GM23338 (cell line): Measurements from ENCODE around the gene IRF2BPL. TPM values are rescaled to one million over a fixed set of nuclear protein-coding genes. Genes with fewer than 3 reads are reported as not detected.

Source experiments
- ATAC-seq: fragments of 200-7000 bp; cut with Tn5 transposase; 3 replicates; pipeline ENCODE4 v1.9.1; 2020
- DNase-seq: peaks from one replicate; pipeline ENCODE4 v3.0.0-alpha.2; 2015; ENCODE audit warnings: low spot score
- H2AFZ ChIP-seq: fragments of 200-600 bp; sonication (generic); 2 replicates; pipeline ENCODE4 v1.8.0; 2016; ENCODE audit warnings: antibody characterized with exemption, mild to moderate bottlenecking, moderate library complexity
- H3F3A ChIP-seq: fragments of 200-600 bp; sonication (generic); replicated peaks from 2 replicates; pipeline ENCODE4 v1.8.0; 2017; ENCODE audit warnings: antibody characterized with exemption, mixed run types, low read depth
- H3K27ac ChIP-seq: fragments of 200-600 bp; sonication (generic); 2 replicates; pipeline ENCODE4 v1.6.1; 2016; ENCODE audit warnings: low read depth
- H3K27me3 ChIP-seq: fragments of 200-600 bp; sonication (generic); 2 replicates; pipeline ENCODE4 v1.8.0; 2016; ENCODE audit warnings: mild to moderate bottlenecking, mixed run types, moderate library complexity; ENCODE audit not compliant: insufficient read depth
- H3K36me3 ChIP-seq: fragments of 200-600 bp; sonication (generic); 2 replicates; pipeline ENCODE4 v1.8.0; 2016; ENCODE audit warnings: mild to moderate bottlenecking; ENCODE audit not compliant: insufficient read depth
- H3K4me1 ChIP-seq: fragments of 200-600 bp; sonication (generic); 2 replicates; pipeline ENCODE4 v1.8.0; 2016; ENCODE audit warnings: mild to moderate bottlenecking, moderate library complexity; ENCODE audit not compliant: insufficient read depth
- H3K4me2 ChIP-seq: fragments of 200-600 bp; sonication (generic); 2 replicates; pipeline ENCODE4 v1.7.1; 2017; ENCODE audit warnings: mixed run types
- H3K4me3 ChIP-seq: fragments of 200-600 bp; sonication (generic); 2 replicates; pipeline ENCODE4 v1.6.1; 2016; ENCODE audit warnings: mixed run types
- H3K79me2 ChIP-seq: fragments of 200-600 bp; sonication (generic); replicated peaks from 2 replicates; pipeline ENCODE4 v1.8.0; 2017; ENCODE audit warnings: mild to moderate bottlenecking; ENCODE audit not compliant: insufficient read depth
- H3K9me2 ChIP-seq: fragments of 200-600 bp; sonication (generic); 2 replicates; pipeline ENCODE4 v1.8.0; 2017; ENCODE audit not compliant: insufficient read depth
- H4K20me1 ChIP-seq: fragments of 200-600 bp; sonication (generic); replicated peaks from 2 replicates; pipeline ENCODE4 v1.8.0; 2017; ENCODE audit warnings: mild to moderate bottlenecking; ENCODE audit not compliant: insufficient read depth
- H3K27ac Mint-ChIP-seq: 2 replicates; pipeline ENCODE4 v1.8.0; 2020; ENCODE audit warnings: inconsistent platforms, mild to moderate bottlenecking, moderate library complexity, mixed read lengths
- H3K27me3 Mint-ChIP-seq: 3 replicates; pipeline ENCODE4 v1.8.0; 2022; ENCODE audit warnings: low read depth, mild to moderate bottlenecking, moderate library complexity, mixed read lengths, inconsistent platforms; ENCODE audit not compliant: insufficient read depth, poor library complexity
- H3K36me3 Mint-ChIP-seq: 3 replicates; pipeline ENCODE4 v1.8.0; 2021; ENCODE audit warnings: low read depth, mild to moderate bottlenecking, inconsistent platforms, moderate library complexity, mixed read lengths
- H3K4me1 Mint-ChIP-seq: 3 replicates; pipeline ENCODE4 v1.8.0; 2020; ENCODE audit warnings: mild to moderate bottlenecking, inconsistent platforms, mixed read lengths
- H3K4me3 Mint-ChIP-seq: 3 replicates; pipeline ENCODE4 v1.8.0; 2021; ENCODE audit warnings: moderate library complexity, mild to moderate bottlenecking, inconsistent platforms, mixed read lengths
- H3K9me3 Mint-ChIP-seq: 3 replicates; pipeline ENCODE4 v1.8.0; 2020; ENCODE audit warnings: moderate library complexity, mild to moderate bottlenecking, inconsistent platforms, mixed read lengths
- CREB1 ChIP-seq: fragments of 250-450 bp; sonication (Bioruptor Pico); IDR thresholded peaks from 2 replicates; pipeline ENCODE4 v1.5.0; 2020; ENCODE audit warnings: low read depth, mild to moderate bottlenecking, moderate library complexity
- CTCF ChIP-seq, 2 experiments: fragments of 200-600 bp in 1 of 2; sonication (generic) in 1 of 2; conservative IDR thresholded peaks; 2 replicates each; pipeline versions ENCODE4 v1.5.1 to v1.6.1; 2016 to 2017; ENCODE audit warnings: antibody characterized with exemption in 2 of 2, low read depth in 2 of 2, mild to moderate bottlenecking in 2 of 2, moderate library complexity in 1 of 2
- ETS1 ChIP-seq: IDR thresholded peaks from 2 replicates; pipeline ENCODE4 v1.6.1; 2016; ENCODE audit warnings: antibody characterized with exemption
- EZH2 ChIP-seq: fragments of 200-600 bp; sonication (generic); IDR thresholded peaks from one replicate; pipeline ENCODE4 v1.8.0; 2017; ENCODE audit warnings: antibody characterized with exemption, mild to moderate bottlenecking, low read depth; ENCODE audit not compliant: unreplicated experiment
- EZH2phosphoT487 ChIP-seq: fragments of 200-600 bp; sonication (generic); IDR thresholded peaks from one replicate; pipeline ENCODE4 v1.8.1; 2018; ENCODE audit warnings: antibody characterized with exemption; ENCODE audit not compliant: unreplicated experiment
- JUNB ChIP-seq: IDR thresholded peaks from one replicate; pipeline ENCODE4 v1.6.1; 2016; ENCODE audit warnings: antibody characterized with exemption; ENCODE audit not compliant: unreplicated experiment
- NANOG ChIP-seq: IDR thresholded peaks from 2 replicates; pipeline ENCODE4 v1.6.1; 2016; ENCODE audit warnings: antibody characterized with exemption, borderline replicate concordance
- POLR2AphosphoS5 ChIP-seq: IDR thresholded peaks from 2 replicates; pipeline ENCODE4 v1.6.1; 2016; ENCODE audit warnings: antibody characterized with exemption, low read depth
- REST ChIP-seq: IDR thresholded peaks from one replicate; pipeline ENCODE4 v1.6.1; 2018; ENCODE audit warnings: antibody characterized with exemption; ENCODE audit not compliant: unreplicated experiment
- STAT1 ChIP-seq: IDR thresholded peaks from one replicate; pipeline ENCODE4 v1.6.1; 2016; ENCODE audit warnings: antibody characterized with exemption; ENCODE audit not compliant: unreplicated experiment
- ZNF114 ChIP-seq: fragments of 250-450 bp; sonication (Bioruptor Pico); IDR thresholded peaks from 2 replicates; pipeline ENCODE4 v1.5.0; 2020; ENCODE audit warnings: mild to moderate bottlenecking, moderate library complexity
- ZNF331 ChIP-seq: fragments of 250-450 bp; sonication (Bioruptor Pico); IDR thresholded peaks from 2 replicates; pipeline ENCODE4 v1.5.0; 2020; ENCODE audit warnings: low read depth, mild to moderate bottlenecking, moderate library complexity
- ZNF462 ChIP-seq: fragments of 250-450 bp; sonication (Bioruptor Pico); IDR thresholded peaks from 2 replicates; pipeline ENCODE4 v1.5.0; 2020; ENCODE audit warnings: mild to moderate bottlenecking, moderate library complexity
- polyA plus RNA-seq: library from polyadenylated mRNA; unstranded; fragments of >200 nt; fragmentation: Nextera tagmentation; extraction: Ambion mirVana; gene quantifications from 2 replicates; pipeline ENCODE4 v1.2.1, GENCODE V29; 2016
- total RNA-seq: library from RNA; depleted of rRNA; stranded (reverse); fragments of >200 nt; shearing (Covaris generic); gene quantifications from 2 replicates; pipeline ENCODE4 v1.2.3, GENCODE V29; 2014

IRF2BPL gene
- total and polyA plus RNA-seq, 2 experiments from 2014 or later, result 11.2 to 119 TPM

- H3K27me3 Mint-ChIP-seq, result peaks cover 11% of the 10 kb centered on the region
- Histone ChIP-seq H3K4me3 (no peak overlapping the region), H3K79me2 (no peaks in the 10 kb centered on the region), H4K20me1 (no peaks in the 10 kb centered on the region), H3K36me3 (no peaks in the 10 kb centered on the region), H3K4me2 (no peak overlapping the region), H2AFZ (no peak overlapping the region), H3K27me3 (no peaks in the 10 kb centered on the region), H3K9me2 (no peaks in the 10 kb centered on the region), H3K27ac (no peak overlapping the region), H3K4me1 (peaks cover 5% of the 10 kb centered on the region; the same call in 1 of the 2 replicates), H3F3A (no peaks in the 10 kb centered on the region)
- ATAC-seq (no peak), DNase-seq (no peak)
- H3K4me3 Mint-ChIP-seq, result no peak overlapping the region
- H3K27ac Mint-ChIP-seq, result no peak overlapping the region
- peaks cover 16% of the 10 kb centered on the region; the same call in 2 of the 3 replicates for H3K9me3 Mint-ChIP-seq
- H3K36me3 Mint-ChIP-seq, result peaks cover 5% of the 10 kb centered on the region; the same call in 1 of the 3 replicates
- H3K4me1 Mint-ChIP-seq, result peaks cover 21% of the 10 kb centered on the region
- TF ChIP-seq NANOG (no peak), CTCF (conservative IDR thresholded peaks at IDR 0.05; ENCODE audit: low read depth in 2 of 2) (no peak), POLR2AphosphoS5 (no peak), JUNB (no peak), ZNF331 (no peak), REST (no peak), CREB1 (CRISPR knock-in tag) (no peak), ZNF114 (CRISPR knock-in tag) (no peak), EZH2 (no peak), ETS1 (no peak), EZH2phosphoT487 (no peak), ZNF462 (CRISPR knock-in tag) (no peak), STAT1 (no peak)
Measured at GRCh38 chr14:77058117-77058516, 29.6 kb upstream of the IRF2BPL start.
